ENCODE results near the gene DGKG.

The DGKG gene

DNA sequence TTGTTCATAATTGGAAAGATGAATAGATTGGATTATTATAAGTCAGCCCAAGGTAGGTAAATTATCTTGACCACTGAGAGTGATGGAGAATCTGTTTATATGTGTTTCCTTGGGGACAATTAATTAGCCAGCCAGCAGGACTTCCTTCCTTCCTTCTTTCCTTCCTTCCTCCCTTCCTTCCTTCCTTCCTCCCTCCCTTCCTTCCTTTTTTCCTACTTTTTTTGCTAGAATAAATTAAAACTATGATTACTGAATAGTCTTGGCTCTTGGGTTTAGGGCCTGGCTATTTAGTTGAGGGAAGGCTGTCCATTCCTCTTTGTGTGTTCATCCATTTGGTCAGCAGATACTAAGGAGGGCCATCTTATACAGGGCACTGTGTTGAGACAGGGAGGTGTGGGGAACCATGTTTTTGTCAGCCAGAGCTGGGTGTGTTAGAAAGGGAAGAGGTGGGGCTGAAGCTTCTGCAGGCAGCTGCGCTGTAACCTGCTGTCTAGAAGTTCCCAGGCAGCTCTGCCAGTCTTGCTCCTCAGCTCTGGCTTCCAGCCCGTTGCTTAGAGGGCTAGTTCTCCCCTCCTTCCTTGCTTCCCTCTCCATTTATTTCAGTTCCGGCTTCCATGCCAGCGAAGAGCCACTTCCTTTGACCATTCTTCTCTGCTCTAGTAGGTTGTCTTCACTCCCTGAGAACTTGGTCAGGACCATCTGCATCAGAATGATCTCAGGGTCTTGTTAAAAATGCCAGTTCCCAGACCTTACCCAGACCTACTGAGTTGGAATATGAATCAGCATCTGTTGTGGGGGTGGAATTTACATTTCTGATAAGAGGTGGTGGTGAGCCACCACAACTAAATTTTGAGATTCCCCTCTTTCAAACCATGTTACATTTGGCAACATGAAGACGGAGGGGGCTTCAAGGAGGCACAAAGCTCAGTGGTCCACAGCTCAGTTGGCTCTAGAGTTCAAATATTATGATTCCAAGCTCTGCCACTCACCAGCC is 113.9 kb downstream of the DGKG start:
- no peak for DNase-seq (ENCODE audit: insufficient read length, low spot score)
- no peak for FAIRE-seq

DNA sequence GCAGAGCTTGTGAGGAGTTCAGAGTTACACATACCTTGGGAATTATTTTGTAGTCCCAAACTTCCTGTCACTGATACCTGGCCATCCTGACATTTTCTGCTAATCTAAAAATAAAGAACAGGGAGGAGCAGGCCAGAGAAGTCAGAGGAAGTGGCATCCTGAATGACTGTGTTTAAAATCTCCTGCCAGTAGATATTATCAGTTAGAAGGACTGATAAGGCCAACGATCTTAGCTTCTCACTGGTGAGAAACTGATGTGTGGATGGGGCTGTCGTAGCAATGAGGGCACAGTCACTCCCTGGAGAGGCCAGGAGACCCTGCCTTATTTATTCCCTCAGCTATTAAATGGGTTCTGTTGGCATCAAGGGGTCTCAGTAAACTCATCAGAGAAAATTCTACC is 115.1 kb downstream of the DGKG start:
- DNase-seq (ENCODE audit: insufficient read length, low spot score) (no peak), FAIRE-seq (no peak)

DNA sequence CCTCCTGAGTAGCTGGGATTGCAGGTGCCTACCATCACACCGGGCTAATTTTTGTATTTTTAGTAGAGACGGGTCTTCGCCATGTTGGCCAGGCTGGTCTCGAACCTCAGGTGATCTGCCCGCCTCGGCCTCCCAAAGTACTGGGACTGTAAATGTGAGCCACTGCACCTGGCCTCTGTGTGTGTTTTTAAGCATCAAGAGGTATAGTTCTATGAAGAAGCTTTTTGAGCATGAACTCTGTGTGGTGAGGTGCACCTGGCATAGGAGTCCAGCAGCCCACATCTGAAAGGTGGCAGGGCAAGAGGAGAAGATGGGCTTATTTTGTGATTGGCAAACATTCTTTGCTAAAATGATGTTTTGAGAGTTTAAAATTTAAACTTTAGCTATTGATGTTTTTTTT is 118.0 kb downstream of the DGKG start:
- DNase-seq (ENCODE audit: insufficient read length, low spot score) (no peak), FAIRE-seq (no peak)

DNA sequence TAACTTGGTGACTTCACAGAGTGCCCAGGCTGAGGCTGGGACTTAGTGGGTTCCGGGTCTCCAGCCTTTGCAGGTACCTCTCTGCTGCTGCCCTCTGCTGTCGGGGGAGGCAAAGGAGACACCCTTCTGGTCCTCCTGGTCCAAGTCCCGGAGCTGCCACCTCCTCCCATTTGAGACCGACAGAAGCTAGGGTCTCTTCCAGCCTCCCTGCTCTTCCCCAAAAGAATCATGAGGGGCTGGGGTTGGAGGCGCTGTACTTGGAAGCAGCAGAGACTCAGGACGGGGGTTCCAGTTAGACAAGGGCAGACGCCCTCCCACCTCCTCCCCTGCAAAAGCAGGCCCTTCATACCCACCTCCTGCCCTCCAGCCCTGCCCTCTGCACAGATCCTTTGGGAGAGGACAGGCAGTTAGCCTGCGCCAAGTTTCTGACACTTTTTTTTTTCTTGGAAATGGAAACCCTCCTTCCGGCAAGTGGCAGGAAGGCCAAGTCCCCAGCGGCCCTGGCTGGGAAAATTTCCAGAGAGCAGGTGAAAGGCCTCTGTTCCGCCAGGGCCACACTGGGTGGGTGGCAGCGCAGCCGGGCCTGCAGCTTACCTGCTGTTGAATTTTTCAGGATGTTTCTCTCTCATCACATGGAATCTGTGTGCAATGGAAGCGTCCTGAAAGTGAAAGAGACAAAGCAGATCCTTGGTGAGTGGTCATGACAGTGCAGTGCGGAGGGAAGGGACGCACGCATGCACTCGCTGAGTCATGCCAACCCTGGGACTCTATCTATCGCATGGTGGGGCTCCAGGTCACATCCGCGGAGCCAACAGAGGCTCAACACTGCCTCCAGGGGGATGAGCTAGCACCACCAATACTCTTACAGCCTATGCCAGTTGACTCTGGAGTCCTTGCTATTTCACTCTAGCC is 119.9 kb downstream of the DGKG start:
- FAIRE-seq (no peak), DNase-seq (ENCODE audit: insufficient read length, low spot score) (peak; percentile 48)

DNA sequence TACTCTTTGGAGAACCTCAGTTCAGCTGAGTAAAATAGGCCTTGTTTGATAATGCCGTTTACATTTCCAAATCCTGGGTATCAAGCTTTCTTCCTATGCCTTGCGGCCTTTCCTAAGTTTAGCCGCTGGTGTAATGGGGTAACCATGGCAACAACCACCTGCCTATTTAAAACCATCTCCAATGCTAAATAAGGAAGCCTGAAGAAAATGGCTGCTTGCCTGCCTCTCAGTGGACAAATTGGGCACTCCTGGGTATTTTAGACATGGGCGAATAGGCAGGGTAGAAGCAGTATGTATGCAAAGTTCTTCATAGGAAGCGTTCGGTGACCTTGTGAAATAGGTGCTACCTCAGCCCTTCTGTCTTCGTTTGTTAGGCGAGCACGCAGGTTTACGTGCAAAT is 122.7 kb downstream of the DGKG start:
- FAIRE-seq (no peak), DNase-seq (ENCODE audit: insufficient read length, low spot score) (no peak)

DNA sequence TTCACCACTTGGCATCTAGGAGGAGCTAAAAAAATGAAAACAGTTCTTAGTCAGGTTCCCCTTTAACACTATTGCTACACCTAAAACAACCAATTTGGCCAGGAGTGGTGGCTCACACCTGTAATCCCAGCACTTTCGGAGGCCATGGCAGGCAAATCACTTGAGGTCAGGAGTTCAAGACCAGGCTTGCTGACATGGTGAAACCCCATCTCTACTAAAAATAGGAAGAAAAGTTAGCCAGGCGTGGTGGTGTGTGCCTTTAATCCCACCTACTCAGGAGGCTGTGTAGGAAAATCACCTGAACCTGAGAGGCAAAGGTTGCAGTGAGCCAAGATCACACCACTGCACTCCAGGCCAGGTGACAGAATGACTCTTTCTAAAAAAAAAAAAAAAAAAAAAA is 124.1 kb downstream of the DGKG start:
- DNase-seq (ENCODE audit: insufficient read length, low spot score) (no peak), FAIRE-seq (no peak)

DNA sequence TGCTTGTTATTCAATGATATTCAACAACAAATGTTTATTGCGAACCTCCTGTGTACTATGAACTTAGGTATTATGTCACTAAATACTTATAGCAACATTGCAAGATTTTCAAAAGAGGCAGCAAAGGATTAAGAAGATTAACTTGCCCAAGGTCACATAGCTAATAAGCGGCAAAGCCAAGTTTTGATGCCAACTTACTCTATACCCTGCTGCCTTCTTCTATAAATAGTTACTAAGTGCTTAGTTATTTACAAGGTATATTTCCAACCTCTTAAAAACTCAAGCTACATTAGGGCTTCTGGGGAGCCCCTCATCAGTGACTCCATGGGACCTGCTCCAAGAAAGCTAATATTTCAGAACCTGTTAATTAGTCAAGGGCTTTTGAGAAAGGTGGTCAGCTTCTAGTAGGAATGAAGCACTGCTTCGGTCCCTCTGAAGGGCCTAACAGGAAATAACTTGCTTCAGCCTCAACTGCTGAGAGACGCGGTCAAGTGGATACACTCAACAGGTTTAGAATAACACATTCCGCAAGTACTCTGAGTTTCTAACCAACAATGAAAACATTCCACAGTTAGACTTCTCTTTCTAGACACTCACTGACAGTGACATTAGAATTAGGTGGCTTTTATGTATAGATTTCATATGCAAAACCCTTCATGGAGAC is 125.5 kb downstream of the DGKG start:
- DNase-seq (ENCODE audit: insufficient read length, low spot score), result no peak

DNA sequence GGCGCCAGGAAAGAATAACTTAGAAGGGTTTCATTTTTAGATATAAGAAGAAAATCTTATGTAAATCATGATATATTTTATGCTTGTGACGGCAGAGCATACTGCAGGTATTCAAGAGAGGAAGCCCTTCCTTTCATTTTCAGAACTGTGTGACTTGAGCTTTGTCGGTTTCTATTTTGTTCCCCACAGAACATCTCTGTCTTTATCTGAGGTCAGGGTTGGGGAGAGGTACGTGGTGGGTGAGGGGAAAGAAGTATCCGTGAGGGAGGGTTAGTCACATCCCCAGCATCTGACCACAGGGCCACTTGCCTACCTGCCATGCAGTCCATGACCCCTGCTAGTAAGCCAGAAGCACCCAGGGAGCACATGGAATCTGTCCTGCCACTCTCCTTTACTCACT is 126.5 kb downstream of the DGKG start:
- DNase-seq (ENCODE audit: insufficient read length, low spot score) (no peak), FAIRE-seq (no peak)

More for the DNA sequence above, 125.5 kb downstream of the DGKG start:
- no peak for FAIRE-seq

DNA sequence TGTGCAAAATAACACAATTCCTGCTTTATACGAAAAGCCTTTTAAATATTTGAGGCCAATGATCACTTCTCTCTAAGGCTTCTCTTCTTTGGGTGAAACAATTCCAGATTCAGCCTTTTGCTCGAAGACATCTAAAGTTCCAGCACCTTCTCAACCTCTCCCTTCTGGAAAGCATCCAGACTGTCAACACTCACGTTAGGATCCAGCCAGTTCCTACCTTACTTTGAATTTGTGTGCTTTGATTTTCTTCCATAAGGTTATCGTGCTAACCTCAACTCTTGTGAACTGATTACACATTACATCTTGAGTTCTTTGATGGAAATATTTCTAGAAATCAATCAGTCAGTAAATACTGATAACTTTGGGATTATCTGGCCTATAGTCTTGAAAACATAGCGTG is 127.9 kb downstream of the DGKG start:
- no peak for FAIRE-seq
- no peak for DNase-seq (ENCODE audit: insufficient read length, low spot score)

DNA sequence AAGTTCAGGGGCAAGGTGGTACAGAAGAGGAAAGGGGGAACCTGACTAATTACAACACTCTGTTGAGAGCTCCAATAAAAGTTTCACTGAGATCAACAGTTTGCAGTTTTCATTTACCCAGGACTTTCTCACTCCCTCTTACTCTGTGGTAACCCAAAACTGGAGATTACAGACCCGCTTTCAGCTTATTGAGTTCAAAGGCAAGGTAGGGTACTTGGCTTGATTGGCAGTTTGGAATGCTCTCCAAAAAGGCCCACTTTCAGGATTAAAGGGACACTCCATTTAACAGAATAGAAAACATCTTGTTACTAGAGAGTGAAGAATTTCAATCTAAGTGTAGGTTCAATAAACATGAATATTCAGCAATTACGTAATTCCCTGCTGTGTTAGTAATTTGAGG is 135.6 kb downstream of the DGKG start:
- FAIRE-seq, result no peak
- DNase-seq (ENCODE audit: insufficient read length, low spot score), result no peak

DNA sequence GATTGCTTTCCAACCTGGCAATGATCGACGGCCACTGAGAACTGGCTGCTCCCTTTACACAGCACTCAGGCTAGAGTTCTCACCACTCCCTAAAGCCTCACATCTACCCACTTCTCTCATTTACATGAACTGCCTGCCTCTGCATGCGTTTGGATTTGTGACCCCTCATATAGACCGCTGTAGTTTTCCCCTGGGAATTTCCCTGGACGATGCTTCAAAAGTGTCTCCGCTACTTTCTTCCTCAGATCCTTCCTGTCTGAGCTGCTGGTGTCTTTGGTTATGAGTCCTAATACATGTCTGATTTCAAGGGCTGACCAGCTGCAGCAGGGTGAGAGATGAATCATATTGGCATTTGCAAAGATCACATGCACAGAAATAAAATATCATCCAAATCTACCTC is 136.4 kb downstream of the DGKG start:
- DNase-seq (ENCODE audit: insufficient read length, low spot score) (no peak), FAIRE-seq (no peak)

DNA sequence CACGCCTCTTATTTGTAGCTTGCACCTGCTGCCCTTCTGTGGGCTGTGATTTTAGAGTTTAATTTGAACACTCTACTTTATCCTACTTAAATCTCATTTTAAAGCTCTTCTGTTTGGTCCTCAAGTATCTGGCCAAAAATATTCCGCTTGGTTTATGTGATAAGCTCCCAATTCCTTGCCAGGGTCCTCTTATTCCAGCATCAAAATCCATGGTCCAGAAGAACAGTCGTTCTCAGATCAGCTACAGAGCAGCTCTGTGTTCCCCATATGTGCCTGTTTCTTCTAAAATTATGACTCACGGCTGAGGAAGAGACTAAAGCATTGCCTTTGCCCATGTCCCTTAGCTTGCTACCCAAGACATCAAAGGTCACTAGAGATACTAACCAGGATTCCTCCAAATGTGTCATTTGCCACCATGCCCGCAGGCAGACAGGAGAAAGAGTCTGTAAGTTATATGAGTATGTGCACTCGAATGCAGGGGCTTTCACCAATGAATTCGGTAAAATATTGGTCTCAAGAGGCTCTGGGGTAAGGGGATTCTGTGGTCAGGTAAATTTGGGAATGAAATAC is 137.9 kb downstream of the DGKG start:
- FAIRE-seq (no peak), DNase-seq (ENCODE audit: insufficient read length, low spot score) (no peak)

DNA sequence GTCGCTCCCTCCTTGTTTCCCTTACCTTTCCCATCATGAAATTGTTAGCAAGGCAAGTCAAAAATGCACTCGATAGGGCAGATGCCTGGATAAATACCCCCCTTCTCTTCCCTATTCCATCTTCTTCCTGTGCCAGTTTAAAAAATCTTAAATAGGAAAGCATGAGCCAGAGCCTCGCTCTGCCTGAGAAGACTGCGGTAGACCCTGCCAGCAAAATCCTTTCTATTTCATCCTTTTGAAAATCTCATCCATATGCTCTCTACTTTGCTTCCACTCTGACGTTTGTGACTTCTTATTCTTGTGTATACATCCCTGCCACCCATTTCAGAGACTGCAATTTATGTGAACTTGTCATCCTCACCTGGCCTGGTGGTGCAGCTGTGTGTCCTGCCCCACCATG is 138.6 kb downstream of the DGKG start:
- DNase-seq (ENCODE audit: insufficient read length, low spot score) (no peak), FAIRE-seq (no peak)

DNA sequence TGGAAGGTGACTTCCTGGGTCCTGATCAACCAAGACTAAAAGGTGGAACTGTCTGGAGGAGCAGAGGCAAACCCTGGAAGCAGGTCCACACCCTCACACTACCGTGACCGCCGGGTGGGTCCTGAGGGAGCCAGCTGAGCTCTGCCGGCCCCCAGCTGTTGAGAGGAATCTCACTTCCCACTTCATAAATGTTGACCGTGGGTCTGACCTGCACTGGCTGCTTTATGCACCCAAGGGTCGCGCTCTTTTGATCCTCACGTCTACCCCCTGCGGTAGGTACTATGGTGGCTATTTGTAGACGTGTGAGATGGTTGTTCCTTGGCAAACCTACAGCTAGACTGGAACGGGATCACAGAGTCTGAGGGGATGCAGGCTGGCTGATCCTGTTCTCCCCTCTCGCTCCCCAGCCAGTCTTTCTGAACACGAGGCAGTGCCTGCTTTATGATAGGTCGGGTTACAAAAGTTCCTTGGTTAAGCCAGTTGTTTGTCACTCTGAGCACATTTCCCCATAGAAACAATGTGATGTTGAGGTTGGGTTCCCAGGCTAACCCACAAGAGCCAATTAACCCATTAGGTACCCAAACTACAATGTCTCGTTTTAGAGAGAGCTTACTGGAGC is 140.2 kb downstream of the DGKG start:
- no peak for FAIRE-seq
- no peak for DNase-seq (ENCODE audit: insufficient read length, low spot score)

DNA sequence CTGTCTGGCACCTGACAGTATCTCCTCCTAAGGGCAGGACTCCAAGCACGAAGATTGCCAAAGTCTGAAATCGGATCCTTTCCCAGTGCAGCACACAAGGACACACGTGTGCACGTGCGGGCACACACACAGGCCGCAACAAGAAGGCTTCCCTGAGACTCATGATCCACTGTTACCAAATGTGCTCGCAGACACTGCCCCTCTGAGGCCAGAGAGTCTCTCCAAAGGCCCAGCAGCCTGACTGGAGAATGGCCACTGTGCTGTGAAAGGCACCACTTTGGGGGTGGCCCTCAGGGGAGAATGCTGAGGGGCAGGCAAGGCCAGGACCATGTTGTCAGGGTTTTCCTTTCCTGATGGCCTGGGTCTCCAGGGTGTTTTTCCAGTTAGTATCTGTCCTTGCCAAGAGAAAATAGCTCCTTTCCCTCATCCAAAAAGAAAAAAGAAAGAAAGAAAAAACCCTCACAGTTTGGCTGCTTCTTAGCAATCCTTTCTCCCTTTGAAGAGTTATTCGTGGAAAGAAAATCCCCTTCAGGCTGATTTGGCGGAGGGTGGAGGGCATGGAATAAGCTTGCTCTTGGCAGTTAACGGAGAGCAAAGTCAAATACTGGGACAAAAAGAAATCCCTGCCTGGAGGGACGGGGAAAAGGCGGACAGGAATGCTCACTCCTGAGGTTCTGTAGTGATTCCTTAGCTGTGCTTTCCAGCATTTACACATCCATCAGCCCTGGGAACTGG is 141.0 kb downstream of the DGKG start:
- FAIRE-seq, result no peak
- DNase-seq (ENCODE audit: insufficient read length, low spot score), result no peak

DNA sequence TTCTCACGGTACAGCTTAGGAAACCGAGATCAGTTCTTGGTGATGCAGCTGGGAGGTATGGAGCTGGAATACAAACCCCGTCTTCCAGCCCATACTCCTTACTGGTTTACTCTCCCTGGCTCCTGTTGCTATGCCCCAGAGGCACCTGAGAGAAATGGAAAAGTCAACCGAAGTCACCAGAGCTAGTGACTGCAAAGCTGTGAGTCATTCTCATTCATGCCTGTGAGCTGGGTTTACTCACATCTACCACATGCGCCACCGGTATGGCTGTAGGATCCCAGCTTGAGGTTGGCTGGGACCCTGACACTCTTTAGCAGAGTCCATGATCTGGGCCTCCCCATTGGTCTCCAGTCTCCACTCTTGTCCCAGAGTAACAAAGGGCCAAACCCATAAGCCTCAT is 141.7 kb downstream of the DGKG start:
- no peak for DNase-seq (ENCODE audit: insufficient read length, low spot score)

DNA sequence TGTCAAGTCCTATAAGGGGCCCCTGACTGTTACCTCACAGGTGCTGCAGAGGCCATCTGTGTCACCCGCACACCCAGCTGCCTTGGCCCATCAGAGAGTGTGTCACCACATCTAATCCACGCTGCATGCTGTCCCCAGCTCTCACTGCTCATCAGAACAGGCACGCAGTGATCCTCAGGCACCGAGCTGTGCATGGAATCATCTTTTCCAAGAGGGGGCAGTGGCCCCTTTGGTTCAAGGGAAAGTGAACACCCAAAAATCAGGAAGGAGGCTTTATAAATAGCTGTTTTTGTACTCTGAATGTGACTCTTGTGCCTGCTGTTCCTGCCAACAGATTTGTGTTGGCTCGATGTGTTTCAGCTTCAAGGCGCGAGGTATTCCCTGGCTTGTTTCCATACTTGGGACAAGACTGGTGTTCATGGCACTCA is 142.8 kb downstream of the DGKG start:
- DNase-seq (ENCODE audit: insufficient read length, low spot score) (no peak), FAIRE-seq (no peak)

More for the DNA sequence above, 141.7 kb downstream of the DGKG start:
- FAIRE-seq, result no peak

DNA sequence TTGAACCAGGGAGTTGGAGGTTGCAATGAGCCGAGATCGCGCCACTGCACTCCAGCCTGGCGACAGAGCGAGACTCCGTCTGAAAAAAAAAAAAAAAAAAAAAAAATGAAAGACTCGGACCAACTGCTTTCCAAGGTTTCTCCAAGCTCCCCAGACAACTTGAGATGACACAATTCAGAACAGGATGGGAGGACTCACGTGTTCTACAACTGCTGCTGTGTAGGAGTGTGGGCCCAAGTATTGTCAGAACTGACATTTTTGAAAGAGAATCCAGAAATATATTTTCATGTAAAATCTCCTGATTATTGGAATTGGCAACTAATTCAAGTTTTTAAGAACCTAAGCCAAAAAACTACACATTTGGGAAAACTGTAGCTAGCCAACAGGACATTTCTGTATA is 143.6 kb downstream of the DGKG start:
- FAIRE-seq (no peak), DNase-seq (ENCODE audit: insufficient read length, low spot score) (no peak)

DNA sequence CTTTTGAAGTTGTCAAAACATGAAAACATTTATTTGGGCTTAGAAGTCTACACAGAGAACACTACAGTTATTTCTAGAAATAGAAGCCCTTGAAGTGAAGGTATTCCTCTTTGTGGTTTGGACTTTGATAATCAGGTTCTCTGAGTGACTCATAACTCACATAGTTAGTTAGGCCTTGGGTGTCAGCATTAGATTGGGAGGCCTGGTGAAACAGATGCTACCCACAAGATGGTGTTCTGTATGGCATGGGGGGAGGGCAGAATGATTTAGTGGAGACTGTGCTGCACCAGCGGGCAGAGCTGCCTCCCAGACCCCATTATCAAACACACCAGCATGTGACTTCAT is 144.2 kb downstream of the DGKG start:
- FAIRE-seq, result no peak

More for the DNA sequence above, 144.2 kb downstream of the DGKG start:
- no peak for DNase-seq (ENCODE audit: insufficient read length, low spot score)
